ENCODE results near the gene MINAR1.

MINAR1 gene

DNA sequence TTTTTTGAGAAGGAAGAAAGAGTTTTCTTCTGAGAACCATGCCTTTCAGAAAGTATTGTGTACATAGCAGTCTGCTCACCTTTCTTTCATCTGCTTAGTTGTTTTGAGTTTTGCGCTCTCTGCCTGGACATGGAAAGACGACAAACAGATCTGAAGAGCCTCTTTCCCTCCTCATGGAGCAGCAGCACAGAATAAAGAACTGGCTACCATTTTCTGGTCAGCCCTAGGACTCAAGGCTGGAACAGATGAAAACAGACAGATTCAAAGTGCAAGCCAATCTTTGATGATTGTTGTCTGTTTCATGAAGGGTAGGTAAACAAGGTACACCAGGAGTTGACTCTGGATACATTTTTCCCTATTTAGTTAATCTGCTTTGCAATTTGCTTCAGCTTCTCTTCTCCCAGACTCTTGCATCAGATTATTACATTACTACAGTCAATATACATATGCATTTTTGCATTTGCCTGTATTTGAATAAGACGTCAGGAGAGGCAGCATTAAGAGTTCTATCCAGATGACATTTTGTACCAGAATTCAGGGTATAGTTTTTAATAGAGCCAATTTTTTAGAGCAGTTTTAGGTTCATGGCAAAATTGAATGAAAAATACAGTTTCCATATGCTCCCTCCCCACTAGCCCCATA is 34.7 kb upstream of the MINAR1 start:
- H3K27me3 ChIP-seq (ENCODE audit: low read depth, low read length) = no peaks in the 10 kb centered on the region
- H3K9ac ChIP-seq (ENCODE audit: low read length) = no peak overlapping the region
- H3K4me3 ChIP-seq (ENCODE audit: low read length) = no peak overlapping the region
- no peak overlapping the region for H2AFZ ChIP-seq (ENCODE audit: low read depth, low read length)
- no peak overlapping the region for H3K4me2 ChIP-seq (ENCODE audit: low read length)
- H4K20me1 ChIP-seq (ENCODE audit: insufficient read depth, low read length) = no peaks in the 10 kb centered on the region
- no peaks in the 10 kb centered on the region for H3K4me1 ChIP-seq (ENCODE audit: low read length)
- H3K79me2 ChIP-seq (ENCODE audit: low read length) = no peaks in the 10 kb centered on the region
- H3K36me3 ChIP-seq (replicated peaks; ENCODE audit: low read depth, low read length) = no peaks in the 10 kb centered on the region
- no peaks in the 10 kb centered on the region for H3K9me3 ChIP-seq (ENCODE audit: insufficient read depth, low read length)
- TF ChIP-seq, protein P1, sequence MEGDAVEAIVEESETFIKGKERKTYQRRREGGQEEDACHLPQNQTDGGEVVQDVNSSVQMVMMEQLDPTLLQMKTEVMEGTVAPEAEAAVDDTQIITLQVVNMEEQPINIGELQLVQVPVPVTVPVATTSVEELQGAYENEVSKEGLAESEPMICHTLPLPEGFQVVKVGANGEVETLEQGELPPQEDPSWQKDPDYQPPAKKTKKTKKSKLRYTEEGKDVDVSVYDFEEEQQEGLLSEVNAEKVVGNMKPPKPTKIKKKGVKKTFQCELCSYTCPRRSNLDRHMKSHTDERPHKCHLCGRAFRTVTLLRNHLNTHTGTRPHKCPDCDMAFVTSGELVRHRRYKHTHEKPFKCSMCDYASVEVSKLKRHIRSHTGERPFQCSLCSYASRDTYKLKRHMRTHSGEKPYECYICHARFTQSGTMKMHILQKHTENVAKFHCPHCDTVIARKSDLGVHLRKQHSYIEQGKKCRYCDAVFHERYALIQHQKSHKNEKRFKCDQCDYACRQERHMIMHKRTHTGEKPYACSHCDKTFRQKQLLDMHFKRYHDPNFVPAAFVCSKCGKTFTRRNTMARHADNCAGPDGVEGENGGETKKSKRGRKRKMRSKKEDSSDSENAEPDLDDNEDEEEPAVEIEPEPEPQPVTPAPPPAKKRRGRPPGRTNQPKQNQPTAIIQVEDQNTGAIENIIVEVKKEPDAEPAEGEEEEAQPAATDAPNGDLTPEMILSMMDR (IDR thresholded peaks at IDR 0.05; ENCODE audit: low read depth, low read length) = no peak
- no peak for TF ChIP-seq EZH2phosphoT487 (IDR thresholded peaks at IDR 0.05; ENCODE audit: low read depth)
- H3K27ac ChIP-seq (ENCODE audit: low read length) = no peak overlapping the region

DNA sequence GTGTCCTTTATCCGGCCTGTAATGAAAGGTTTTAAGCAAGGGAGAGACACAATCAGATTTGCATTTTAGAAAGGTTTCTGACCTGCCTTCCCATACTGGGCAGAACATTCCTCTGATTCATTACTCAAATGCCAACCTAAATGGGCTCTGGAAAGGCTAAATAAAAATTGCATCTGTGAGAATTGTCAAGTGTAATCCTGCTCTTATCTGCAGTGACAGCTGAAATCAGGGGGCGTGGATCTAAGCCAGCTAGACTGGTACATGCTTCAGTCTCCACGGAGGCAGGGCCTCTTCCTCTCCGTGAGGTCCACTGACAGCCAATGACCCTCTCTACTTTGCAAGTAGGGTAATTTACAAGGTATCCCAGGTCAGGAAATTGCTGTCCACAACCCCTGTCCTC is 32.5 kb upstream of the MINAR1 start:
- Histone ChIP-seq H3K4me3 (ENCODE audit: low read length) (no peak overlapping the region), H3K9me3 (ENCODE audit: insufficient read depth, low read length) (no peaks in the 10 kb centered on the region), H4K20me1 (ENCODE audit: insufficient read depth, low read length) (no peaks in the 10 kb centered on the region), H3K4me1 (ENCODE audit: low read length) (no peaks in the 10 kb centered on the region), H3K4me2 (ENCODE audit: low read length) (no peak overlapping the region), H3K36me3 (replicated peaks; ENCODE audit: low read depth, low read length) (no peaks in the 10 kb centered on the region), H3K9ac (ENCODE audit: low read length) (no peak overlapping the region), H3K79me2 (ENCODE audit: low read length) (no peaks in the 10 kb centered on the region), H3K27ac (ENCODE audit: low read length) (no peak overlapping the region), H3K27me3 (ENCODE audit: low read depth, low read length) (no peaks in the 10 kb centered on the region), H2AFZ (ENCODE audit: low read depth, low read length) (no peak overlapping the region)
- TF ChIP-seq, protein P1 (IDR thresholded peaks at IDR 0.05; ENCODE audit: low read depth, low read length) = no peak
- TF ChIP-seq EZH2phosphoT487 (IDR thresholded peaks at IDR 0.05; ENCODE audit: low read depth) = no peak

DNA sequence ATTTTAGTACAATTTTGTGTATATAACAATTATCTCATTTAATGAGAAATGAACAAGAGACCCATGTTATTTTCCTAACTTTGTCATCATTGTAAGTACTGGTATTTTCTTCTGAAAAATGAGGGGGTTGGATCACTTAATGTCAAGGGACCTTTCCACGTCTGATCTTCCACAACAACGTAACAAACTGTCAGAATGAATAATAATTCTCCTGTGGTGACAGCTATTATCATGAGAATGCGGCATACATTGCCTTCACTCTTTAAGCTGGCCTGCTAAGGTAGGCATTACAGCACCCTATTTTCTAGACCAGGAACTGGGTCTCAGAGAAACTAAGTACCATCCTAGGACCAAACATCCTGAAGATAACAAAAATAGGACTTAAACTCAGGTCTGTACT is 31.5 kb upstream of the MINAR1 start:
- Histone ChIP-seq H3K27ac (ENCODE audit: low read length) (no peak overlapping the region), H3K9me3 (ENCODE audit: insufficient read depth, low read length) (no peaks in the 10 kb centered on the region), H3K27me3 (ENCODE audit: low read depth, low read length) (no peaks in the 10 kb centered on the region), H3K9ac (ENCODE audit: low read length) (no peak overlapping the region), H3K79me2 (ENCODE audit: low read length) (no peaks in the 10 kb centered on the region), H2AFZ (ENCODE audit: low read depth, low read length) (no peak overlapping the region), H3K4me3 (ENCODE audit: low read length) (no peak overlapping the region), H3K36me3 (replicated peaks; ENCODE audit: low read depth, low read length) (no peaks in the 10 kb centered on the region), H3K4me1 (ENCODE audit: low read length) (no peaks in the 10 kb centered on the region), H3K4me2 (ENCODE audit: low read length) (no peak overlapping the region), H4K20me1 (ENCODE audit: insufficient read depth, low read length) (no peaks in the 10 kb centered on the region)
- no peak for TF ChIP-seq EZH2phosphoT487 (IDR thresholded peaks at IDR 0.05; ENCODE audit: low read depth)
- TF ChIP-seq, protein P1 (IDR thresholded peaks at IDR 0.05; ENCODE audit: low read depth, low read length) = no peak

DNA sequence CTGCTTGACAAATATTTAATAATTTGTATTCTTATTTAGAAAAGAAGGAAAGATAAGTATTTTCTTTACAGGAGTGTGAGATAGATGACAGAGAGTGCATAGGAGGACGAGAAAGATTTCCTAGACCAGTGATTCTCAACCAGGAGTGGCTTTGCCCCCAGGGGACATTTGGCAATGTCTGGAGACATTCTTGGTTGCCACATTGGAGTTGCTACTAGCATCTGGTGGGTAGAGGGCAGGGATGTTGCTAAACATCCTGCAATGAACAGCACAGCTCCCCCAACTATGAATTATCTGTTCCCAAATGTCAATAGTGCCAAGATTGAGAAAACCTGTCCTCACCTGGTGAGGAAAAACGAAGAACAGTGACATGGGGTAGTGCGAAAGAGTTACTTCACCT is 30.8 kb upstream of the MINAR1 start:
- H3K36me3 ChIP-seq (replicated peaks; ENCODE audit: low read depth, low read length) = no peaks in the 10 kb centered on the region
- no peak overlapping the region for H3K9ac ChIP-seq (ENCODE audit: low read length)
- H3K27ac ChIP-seq (ENCODE audit: low read length) = no peak overlapping the region
- H3K4me1 ChIP-seq (ENCODE audit: low read length) = no peaks in the 10 kb centered on the region
- TF ChIP-seq, protein P1 (IDR thresholded peaks at IDR 0.05; ENCODE audit: low read depth, low read length) = no peak
- no peak for TF ChIP-seq EZH2phosphoT487 (IDR thresholded peaks at IDR 0.05; ENCODE audit: low read depth)
- no peaks in the 10 kb centered on the region for H4K20me1 ChIP-seq (ENCODE audit: insufficient read depth, low read length)
- no peaks in the 10 kb centered on the region for H3K79me2 ChIP-seq (ENCODE audit: low read length)
- no peaks in the 10 kb centered on the region for H3K27me3 ChIP-seq (ENCODE audit: low read depth, low read length)
- no peaks in the 10 kb centered on the region for H3K9me3 ChIP-seq (ENCODE audit: insufficient read depth, low read length)
- no peak overlapping the region for H2AFZ ChIP-seq (ENCODE audit: low read depth, low read length)
- no peak overlapping the region for H3K4me2 ChIP-seq (ENCODE audit: low read length)
- no peak overlapping the region for H3K4me3 ChIP-seq (ENCODE audit: low read length)

Data from OCI-LY3 (cell line).